GM19043 (cell line): ENCODE results near the gene PRM2.

Experiments
- ATAC-seq: cut with Tn5 transposase; IDR thresholded peaks from one replicate; pipeline ENCODE4 v1.9.1; 2021; ENCODE audit warnings: low read depth; ENCODE audit not compliant: unreplicated experiment

The PRM2 gene

DNA sequence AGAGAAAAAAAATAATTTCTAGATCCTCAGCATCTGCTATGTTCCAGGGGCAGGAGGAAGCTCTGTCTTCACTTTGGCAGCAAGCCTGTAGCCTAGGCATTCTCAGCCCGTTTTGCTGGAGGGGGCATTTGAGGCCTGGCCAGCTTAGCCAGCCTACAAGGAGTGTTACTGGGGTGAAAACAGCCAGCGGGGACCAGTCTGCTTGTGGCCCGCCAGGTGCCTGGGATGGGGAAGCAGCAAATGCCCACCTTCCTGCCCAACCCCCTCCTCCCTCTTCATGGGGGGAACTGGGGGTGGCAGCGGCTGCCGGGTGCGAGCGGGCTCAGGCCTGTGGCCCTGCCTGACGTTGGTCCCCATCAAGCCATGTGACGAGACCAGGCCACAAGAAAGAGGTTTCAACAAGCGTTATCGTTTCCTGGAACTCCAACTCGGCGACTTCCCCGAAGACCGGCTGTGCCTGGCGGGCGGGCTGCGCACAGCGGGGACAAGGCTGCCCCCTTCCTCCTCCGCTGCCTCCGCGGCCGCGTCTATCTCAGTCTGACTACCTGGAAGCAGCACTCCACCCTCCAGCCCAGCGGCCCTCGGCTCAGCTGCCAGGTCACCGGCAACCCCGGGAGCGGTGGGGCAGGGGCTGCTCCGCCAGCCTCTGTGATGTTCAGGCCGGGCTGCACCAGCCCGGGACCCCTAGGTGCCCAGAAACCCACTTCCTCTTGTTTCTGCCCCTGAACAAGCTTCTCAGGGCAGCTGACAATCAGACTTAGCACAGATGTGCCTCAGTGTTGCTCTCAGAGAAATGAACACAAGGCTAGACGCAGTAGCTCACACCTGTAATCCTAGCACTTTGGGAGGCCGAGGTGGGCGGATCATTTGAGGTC, 43.2 kb downstream of the PRM2 start:
- peak; percentile 73 for ATAC-seq

DNA sequence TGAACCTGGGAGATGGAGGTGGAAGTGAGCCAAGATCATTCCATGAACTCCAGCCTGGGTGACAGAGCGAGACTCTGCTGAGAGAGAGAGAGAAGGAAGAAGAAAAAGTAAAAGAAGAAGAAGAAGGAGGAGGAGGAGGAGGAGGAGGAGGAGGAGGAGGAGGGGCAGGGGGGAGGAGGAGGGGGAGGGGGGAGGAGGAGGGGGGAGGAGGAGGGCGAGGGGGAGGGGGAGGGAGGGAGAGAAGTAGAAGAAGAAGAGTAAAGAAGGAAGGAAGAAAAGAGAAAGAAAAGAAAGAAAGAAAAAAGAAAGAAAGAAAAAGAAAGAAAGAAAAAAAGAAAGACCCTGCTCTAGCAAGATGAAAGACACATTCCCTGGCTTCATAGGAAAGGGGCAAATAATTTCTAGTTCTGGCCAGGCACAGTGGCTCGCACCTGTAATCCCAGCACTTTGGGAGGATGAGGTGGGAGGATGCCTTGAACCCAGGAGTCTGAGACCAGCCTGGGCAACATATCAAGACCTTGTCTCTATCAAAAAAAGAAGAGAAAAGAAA, 43.9 kb downstream of the PRM2 start:
- ATAC-seq = no peak

DNA sequence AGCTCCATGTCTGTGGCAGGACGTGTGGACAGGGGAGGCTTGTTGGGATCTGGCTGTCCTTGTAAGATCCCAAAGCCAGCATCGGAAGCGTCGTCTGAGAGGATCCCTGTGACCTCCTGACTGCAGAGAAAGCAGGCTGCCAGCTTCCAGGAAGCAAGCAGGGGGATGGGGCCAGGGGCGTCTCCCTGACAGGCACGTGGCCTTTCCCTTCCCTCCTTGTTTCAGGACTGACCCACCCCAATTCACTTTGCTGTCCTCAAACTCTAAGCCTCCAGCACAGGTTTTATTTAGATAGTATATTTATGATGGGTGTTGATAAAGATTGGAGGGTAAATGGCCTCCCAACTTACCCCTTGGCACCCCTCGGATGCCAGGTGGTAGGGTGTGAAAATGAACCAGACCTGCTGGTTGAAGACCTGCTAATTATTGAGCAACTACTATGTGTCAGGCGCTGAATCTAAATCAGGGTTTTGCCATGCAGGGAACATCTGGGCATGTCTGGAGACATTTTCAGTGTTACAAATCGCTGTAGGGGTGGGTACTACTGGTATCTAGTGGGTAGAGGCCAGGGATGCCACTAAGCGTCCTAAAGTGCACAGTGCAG, 44.8 kb downstream of the PRM2 start:
- ATAC-seq = no peak

DNA sequence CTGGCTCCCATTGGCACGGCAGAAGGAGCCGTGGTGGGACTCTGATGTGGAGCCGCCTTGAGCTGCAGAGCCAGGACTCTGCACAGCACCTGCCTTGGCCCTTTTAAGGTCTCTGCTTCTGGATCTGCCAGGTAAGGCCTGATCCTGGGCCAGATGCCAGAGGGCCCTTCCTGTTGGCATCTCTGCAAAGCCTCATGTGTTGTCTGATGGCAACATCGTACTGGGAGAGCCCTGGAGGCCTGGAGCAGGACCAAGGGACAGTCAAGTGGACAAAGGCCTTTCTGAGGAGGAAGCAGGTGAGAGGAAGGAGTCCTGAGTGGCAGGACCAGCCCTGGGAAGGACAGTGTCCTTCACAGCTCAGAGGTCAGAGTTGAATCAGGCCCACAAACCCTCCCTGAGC, 46.4 kb downstream of the PRM2 start:
- ATAC-seq = no peak

- ATAC-seq = no peak
These were observed 46.8 kb downstream of the PRM2 start for GRCh38 chr16:11229432-11229831.

DNA sequence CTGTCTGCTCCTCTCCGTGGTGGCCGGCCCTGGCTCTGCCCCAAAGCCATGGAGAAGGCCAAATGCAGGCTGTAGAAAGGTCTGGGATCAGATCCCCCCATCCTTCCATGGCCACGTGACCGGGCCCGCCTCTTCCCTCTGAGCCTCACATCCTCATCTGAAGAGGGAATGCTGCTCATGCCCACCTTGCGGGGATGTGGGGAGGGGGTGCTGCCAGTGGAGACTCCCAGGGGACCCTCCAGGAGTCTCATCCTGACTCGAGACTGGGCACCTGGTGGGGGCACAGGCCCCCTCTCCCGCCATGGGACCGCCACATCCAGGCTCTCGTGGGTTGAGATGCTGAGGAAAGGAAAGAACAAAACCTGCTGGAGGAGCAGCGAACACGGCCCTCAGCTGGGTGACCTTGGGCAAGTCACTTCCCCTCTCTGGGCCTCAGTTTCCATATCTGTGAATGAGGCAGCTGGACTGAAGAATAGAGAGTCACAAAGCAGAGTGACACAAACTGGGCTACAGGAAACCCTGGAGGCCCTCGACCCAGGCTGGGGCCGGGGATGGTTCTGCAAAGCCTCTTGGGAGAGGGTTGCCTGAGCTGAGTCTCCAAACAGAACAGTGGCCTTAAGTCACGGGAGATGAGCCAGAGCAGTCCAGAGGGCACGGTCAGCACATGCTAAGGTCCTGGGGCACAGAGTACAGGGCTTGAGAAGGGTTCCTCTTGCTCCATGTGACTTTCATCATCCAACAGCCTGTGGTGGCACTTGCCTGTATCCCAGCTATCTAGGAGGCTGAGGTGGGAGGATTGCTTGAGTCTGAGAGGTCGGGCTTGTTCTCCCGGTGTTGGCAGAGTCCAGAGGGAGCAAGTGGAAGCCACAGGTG, 50.4 kb downstream of the PRM2 start:
- ATAC-seq = no peak
